GM20000 (cell line): ENCODE measurements around the gene ARHGAP40.

Experiments
- DNase-seq: peaks from one replicate; pipeline ENCODE4 v3.0.0; 2012; ENCODE audit warnings: low spot score
- TF ChIP-seq, protein P1 (sequence below): IDR thresholded peaks from 2 replicates; pipeline ENCODE4 v1.5.1; 2012; ENCODE audit warnings: mild to moderate bottlenecking, control low read depth; ENCODE audit errors: extremely low read depth, missing control alignments

The ARHGAP40 gene

DNA sequence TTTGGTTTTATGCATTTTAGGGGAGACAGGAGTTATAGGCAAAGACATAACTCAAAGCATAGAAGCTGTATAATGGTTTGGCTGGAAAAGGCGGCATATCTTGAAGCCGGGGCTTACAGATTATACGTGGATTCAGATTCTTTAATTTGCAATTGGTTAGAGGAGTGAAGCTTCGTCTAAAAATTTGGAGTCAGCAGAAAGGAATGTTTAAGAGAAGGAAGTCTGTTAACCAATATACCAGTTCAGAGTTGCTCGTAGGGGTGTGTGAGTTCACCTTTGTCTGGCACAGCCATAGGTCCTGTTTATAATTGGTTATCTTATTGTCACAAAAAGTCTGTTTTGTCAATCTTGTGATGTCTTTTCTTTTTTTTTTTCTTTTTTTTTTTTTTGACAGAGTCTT, 8.9 kb downstream of the ARHGAP40 start:
- TF ChIP-seq, protein P1, sequence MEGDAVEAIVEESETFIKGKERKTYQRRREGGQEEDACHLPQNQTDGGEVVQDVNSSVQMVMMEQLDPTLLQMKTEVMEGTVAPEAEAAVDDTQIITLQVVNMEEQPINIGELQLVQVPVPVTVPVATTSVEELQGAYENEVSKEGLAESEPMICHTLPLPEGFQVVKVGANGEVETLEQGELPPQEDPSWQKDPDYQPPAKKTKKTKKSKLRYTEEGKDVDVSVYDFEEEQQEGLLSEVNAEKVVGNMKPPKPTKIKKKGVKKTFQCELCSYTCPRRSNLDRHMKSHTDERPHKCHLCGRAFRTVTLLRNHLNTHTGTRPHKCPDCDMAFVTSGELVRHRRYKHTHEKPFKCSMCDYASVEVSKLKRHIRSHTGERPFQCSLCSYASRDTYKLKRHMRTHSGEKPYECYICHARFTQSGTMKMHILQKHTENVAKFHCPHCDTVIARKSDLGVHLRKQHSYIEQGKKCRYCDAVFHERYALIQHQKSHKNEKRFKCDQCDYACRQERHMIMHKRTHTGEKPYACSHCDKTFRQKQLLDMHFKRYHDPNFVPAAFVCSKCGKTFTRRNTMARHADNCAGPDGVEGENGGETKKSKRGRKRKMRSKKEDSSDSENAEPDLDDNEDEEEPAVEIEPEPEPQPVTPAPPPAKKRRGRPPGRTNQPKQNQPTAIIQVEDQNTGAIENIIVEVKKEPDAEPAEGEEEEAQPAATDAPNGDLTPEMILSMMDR = no peak
- DNase-seq = no peak

DNA sequence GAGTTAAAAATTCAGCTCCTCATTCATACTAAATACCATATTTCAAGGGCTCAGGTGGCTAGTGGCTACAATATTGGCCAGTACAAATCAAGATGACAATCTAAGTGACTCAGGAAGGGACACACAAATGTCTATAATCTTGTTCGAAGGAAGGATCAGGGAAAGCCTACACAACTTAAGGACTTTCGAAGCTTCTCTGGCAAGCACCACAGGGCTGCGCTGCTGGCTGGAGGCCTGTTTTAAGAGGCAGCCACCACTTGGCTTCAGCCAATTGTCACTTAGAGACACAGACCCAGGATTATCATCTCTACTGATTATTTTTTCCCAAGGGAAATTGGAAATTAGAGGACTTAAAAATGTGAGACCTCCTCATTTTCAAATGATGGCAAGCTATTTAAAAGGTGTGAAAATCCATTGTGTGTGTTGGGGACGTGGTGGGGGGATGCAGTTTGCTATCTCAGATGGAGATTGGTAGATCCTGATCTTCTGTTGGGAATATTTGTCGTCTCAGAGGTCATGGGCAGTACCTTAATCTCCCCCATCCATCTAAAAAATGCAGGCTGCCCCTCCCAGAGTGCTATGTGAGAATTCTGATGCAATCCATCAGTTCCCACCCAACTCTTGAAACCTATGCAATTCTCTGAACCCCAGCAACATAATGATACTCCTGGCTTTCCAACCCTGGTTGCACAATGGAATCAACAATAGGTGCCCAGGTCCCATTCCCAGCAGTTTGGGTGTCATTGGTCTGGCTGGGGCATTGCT, 11.3 kb downstream of the ARHGAP40 start:
- TF ChIP-seq, protein P1 = no peak
- DNase-seq = no peak

DNA sequence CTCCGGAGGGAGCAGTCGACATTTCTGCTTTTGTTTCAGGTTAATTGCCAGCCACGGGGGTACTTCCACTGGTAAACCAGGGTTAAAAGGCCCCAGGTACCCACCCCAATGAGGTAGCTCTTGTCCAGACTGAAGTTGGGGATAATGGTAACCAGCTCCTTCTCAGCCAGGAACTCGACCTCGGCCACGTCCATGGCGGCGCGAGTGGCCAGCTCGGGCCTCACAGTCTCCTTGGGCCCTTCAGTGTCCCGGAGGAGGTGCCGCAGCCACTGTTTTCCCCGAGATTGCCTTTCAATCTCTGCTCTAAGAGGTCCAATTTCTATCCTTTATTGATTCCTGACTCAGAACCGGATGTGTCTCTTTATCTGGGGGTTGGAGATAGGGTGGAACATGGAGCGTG, 13.7 kb downstream of the ARHGAP40 start:
- DNase-seq = no peak
- TF ChIP-seq, protein P1 = no peak

DNA sequence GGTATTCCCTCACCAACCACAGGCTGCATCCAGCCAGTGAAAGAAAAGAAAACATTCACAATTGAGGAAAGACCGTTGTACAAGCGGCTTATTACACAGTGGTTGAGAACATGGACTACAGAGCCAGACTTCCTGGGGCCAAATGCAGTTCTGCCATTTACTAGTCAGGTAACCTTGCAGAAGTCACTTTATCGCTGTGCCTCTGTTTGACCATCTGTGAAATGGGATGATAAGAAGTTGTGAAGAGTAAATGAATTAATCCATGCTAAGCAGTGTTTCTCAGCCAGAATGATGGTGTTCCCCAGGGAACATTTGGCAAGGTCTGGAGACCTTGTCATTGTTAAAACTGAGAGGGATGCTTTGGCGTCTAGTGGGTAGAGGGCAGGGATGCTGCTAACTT, 14.8 kb downstream of the ARHGAP40 start:
- no peak for DNase-seq
- TF ChIP-seq, protein P1 = no peak

DNA sequence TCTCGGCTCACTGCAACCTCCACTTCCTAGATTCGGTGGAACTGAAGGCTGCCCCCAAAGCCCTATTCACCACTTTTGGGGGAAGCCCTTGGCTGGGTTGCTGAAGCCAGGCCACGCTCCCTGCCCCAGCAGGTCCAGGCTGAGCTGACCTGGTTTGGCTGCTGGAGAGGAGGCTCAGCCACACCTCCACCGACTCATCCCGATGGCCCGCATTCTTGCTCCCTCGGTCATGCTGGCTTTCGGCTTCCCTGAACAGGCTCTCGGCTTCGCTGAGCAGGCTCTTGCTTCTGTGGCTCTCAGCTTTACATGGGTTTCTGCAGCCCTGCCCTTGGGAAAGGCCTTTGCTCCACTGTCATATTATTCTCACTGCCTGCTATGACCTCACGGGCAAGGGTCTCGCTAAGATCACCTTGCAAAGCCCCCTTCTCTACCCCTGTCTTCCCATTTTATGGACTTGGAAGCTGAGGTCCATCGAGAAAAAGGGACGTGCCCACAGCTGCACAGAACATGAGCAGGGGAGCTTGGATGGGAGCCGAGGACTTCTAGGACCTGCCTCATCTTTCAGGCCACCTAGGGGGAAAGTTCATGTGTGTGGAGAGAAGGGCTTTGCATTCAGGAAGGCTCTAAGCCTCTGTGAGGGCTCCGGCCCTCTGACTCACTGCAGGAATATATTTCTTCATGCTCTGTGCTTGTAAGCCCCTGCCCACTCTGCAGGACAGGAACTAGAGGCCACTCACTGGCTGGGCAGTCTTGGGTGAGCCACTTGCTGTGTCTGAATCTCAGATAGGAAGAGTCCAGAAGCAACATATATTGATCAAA, 15.6 kb downstream of the ARHGAP40 start:
- TF ChIP-seq, protein P1 = no peak
- DNase-seq = no peak

DNA sequence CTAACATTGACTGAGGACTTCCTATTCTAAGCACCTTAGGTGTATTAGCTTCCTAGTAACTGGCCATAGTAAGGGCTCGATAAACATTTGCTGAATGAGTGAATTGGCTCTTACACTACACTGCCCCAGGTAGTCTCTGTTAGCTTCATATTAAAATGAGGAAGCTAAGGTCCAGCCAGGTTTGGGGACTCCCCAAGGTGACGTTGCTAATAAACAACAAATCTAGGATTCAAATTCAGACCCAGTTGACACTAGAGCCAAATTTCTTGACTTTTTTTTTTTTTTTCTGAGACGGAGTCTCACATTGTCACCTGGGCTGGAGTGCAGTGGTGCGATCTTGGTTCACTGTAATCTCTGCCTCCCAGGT, 16.2 kb downstream of the ARHGAP40 start:
- TF ChIP-seq, protein P1 = no peak
- DNase-seq = no peak

DNA sequence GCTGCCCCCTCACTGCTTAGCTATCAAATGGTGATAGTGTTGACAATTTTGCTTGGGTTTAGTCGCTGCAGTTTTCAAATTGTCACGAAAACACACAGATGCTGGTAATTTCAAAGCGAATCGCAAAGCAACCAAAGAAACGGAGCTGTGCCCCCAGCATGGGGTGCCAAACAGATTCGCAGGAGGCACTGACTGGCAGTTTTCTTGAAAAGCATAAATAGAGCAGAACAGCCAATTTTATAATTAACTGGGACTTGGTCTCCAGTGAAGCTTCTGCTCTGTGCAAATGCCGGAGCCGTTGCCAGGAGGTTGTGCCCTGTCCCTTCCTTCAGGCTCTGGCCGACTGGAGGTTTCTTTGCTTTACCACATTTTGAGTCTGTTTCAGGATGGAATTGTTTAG, 18.8 kb downstream of the ARHGAP40 start:
- TF ChIP-seq, protein P1 = no peak
- DNase-seq = no peak
